Measurements from ENCODE around the gene NIPAL4.

GRCh38 chr5:157460921-157461792 is 1.1 kb downstream of the NIPAL4 start:
- TF ChIP-seq, protein P1, sequence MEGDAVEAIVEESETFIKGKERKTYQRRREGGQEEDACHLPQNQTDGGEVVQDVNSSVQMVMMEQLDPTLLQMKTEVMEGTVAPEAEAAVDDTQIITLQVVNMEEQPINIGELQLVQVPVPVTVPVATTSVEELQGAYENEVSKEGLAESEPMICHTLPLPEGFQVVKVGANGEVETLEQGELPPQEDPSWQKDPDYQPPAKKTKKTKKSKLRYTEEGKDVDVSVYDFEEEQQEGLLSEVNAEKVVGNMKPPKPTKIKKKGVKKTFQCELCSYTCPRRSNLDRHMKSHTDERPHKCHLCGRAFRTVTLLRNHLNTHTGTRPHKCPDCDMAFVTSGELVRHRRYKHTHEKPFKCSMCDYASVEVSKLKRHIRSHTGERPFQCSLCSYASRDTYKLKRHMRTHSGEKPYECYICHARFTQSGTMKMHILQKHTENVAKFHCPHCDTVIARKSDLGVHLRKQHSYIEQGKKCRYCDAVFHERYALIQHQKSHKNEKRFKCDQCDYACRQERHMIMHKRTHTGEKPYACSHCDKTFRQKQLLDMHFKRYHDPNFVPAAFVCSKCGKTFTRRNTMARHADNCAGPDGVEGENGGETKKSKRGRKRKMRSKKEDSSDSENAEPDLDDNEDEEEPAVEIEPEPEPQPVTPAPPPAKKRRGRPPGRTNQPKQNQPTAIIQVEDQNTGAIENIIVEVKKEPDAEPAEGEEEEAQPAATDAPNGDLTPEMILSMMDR (IDR thresholded peaks at IDR 0.05; ENCODE audit: low read depth, low read length, poor library complexity, severe bottlenecking), result no peak
- TF ChIP-seq EZH2phosphoT487 (IDR thresholded peaks at IDR 0.05; ENCODE audit: borderline replicate concordance, low read length), result no peak

All from DOHH2 (cell line).